Astrocyte (in vitro differentiated cells and primary cell): Measurements from ENCODE around the gene TMEM233.

Experiments
- CTCF ChIP-seq: IDR thresholded peaks from 2 replicates; pipeline ENCODE4 v1.5.1; 2011; ENCODE audit warnings: low read depth, mild to moderate bottlenecking, inconsistent platforms, low read length, moderate library complexity; ENCODE audit not compliant: insufficient read depth
- EZH2 ChIP-seq: IDR thresholded peaks from 2 replicates; pipeline ENCODE4 v1.6.1; 2012; ENCODE audit warnings: mild to moderate bottlenecking, low read length, inconsistent platforms; ENCODE audit not compliant: insufficient read depth

- TF ChIP-seq CTCF: no peak
- no peak for TF ChIP-seq EZH2
Measured at GRCh38 chr12:119686776-119687175, 93.2 kb downstream of the TMEM233 start.
